HEK293 (cell line): ENCODE data around the gene AHCYL1.
A peak's percentile ranks its signal among the peaks of the same experiment; 100 is the strongest.

Source experiments
- GLI4 ChIP-seq: fragments of 450-650 bp; formaldehyde crosslinking; IDR thresholded peaks from 2 replicates; pipeline ENCODE4 v1.5.1; 2016; ENCODE audit warnings: missing biosample characterization, missing genetic modification characterization
- KLF10 ChIP-seq: fragments of 450-650 bp; IDR thresholded peaks from 2 replicates; pipeline ENCODE4 v1.5.1; 2018; ENCODE audit warnings: missing biosample characterization, mild to moderate bottlenecking, missing genetic modification characterization
- SP2 ChIP-seq: fragments of 450-650 bp; formaldehyde crosslinking; IDR thresholded peaks from 2 replicates; pipeline ENCODE4 v1.5.1; 2016; ENCODE audit warnings: missing biosample characterization, missing genetic modification characterization
- SP3 ChIP-seq: fragments of 450-650 bp; formaldehyde crosslinking; IDR thresholded peaks from 2 replicates; pipeline ENCODE4 v1.5.1; 2016; ENCODE audit warnings: missing biosample characterization, missing genetic modification characterization
- TCF7L2 ChIP-seq: IDR thresholded peaks from 2 replicates; pipeline ENCODE4 v1.6.1; 2011; ENCODE audit warnings: low read depth, mild to moderate bottlenecking, inconsistent platforms, low read length, moderate library complexity, borderline replicate concordance
- YY1 ChIP-seq: fragments of 450-650 bp; formaldehyde crosslinking; IDR thresholded peaks from 2 replicates; pipeline ENCODE4 v1.5.1; 2018; ENCODE audit warnings: missing biosample characterization, missing genetic modification characterization
- YY2 ChIP-seq: fragments of 450-650 bp; formaldehyde crosslinking; IDR thresholded peaks from 2 replicates; pipeline ENCODE4 v1.5.1; 2016; ENCODE audit warnings: missing biosample characterization, missing genetic modification characterization
- ZBTB8A ChIP-seq: fragments of 450-650 bp; formaldehyde crosslinking; IDR thresholded peaks from 2 replicates; pipeline ENCODE4 v1.5.1; 2016; ENCODE audit warnings: missing biosample characterization, missing genetic modification characterization
- ZEB2 ChIP-seq: fragments of 450-650 bp; formaldehyde crosslinking; IDR thresholded peaks from 2 replicates; pipeline ENCODE4 v1.5.1; 2016; ENCODE audit warnings: missing biosample characterization, missing genetic modification characterization
- ZFHX2 ChIP-seq: fragments of 450-650 bp; formaldehyde crosslinking; conservative IDR thresholded peaks from 2 replicates; pipeline ENCODE4 v1.5.1; 2016; ENCODE audit warnings: missing biosample characterization, missing genetic modification characterization
- ZFP41 ChIP-seq: fragments of 450-650 bp; formaldehyde crosslinking; IDR thresholded peaks from 2 replicates; pipeline ENCODE4 v1.5.1; 2016; ENCODE audit warnings: missing biosample characterization, missing genetic modification characterization, borderline replicate concordance
- ZNF138 ChIP-seq: fragments of 450-650 bp; formaldehyde crosslinking; IDR thresholded peaks from 2 replicates; pipeline ENCODE4 v1.5.1; 2016; ENCODE audit warnings: missing biosample characterization, missing genetic modification characterization, borderline replicate concordance
- ZNF184 ChIP-seq: fragments of 450-650 bp; IDR thresholded peaks from 2 replicates; pipeline ENCODE4 v1.5.1; 2018; ENCODE audit warnings: missing biosample characterization, mild to moderate bottlenecking, missing genetic modification characterization
- ZNF2 ChIP-seq: fragments of 450-650 bp; formaldehyde crosslinking; IDR thresholded peaks from 2 replicates; pipeline ENCODE4 v1.5.1; 2016; ENCODE audit warnings: missing biosample characterization, missing genetic modification characterization
- ZNF214 ChIP-seq: fragments of 450-650 bp; formaldehyde crosslinking; IDR thresholded peaks from 2 replicates; pipeline ENCODE4 v1.5.1; 2017; ENCODE audit warnings: missing biosample characterization, mild to moderate bottlenecking, missing genetic modification characterization, borderline replicate concordance
- ZNF292 ChIP-seq: fragments of 450-650 bp; formaldehyde crosslinking; IDR thresholded peaks from 2 replicates; pipeline ENCODE4 v1.5.1; 2016; ENCODE audit warnings: low read depth, missing biosample characterization, missing genetic modification characterization, borderline replicate concordance
- ZNF416 ChIP-seq: fragments of 450-650 bp; formaldehyde crosslinking; IDR thresholded peaks from 2 replicates; pipeline ENCODE4 v1.5.1; 2016; ENCODE audit warnings: missing biosample characterization, missing genetic modification characterization
- ZNF426 ChIP-seq: fragments of 450-650 bp; formaldehyde crosslinking; IDR thresholded peaks from 2 replicates; pipeline ENCODE4 v1.5.1; 2017; ENCODE audit warnings: missing biosample characterization, missing genetic modification characterization, mild to moderate bottlenecking, inconsistent platforms, moderate library complexity
- ZNF514 ChIP-seq: fragments of 450-650 bp; formaldehyde crosslinking; IDR thresholded peaks from 2 replicates; pipeline ENCODE4 v1.5.1; 2016; ENCODE audit warnings: missing biosample characterization, missing genetic modification characterization
- ZNF529 ChIP-seq: fragments of 450-650 bp; formaldehyde crosslinking; IDR thresholded peaks from 2 replicates; pipeline ENCODE4 v1.5.1; 2017; ENCODE audit warnings: missing genetic modification characterization, missing biosample characterization; ENCODE audit not compliant: insufficient replicate concordance
- ZNF571 ChIP-seq: fragments of 450-650 bp; formaldehyde crosslinking; IDR thresholded peaks from 2 replicates; pipeline ENCODE4 v1.5.0; 2017; ENCODE audit warnings: missing biosample characterization, missing genetic modification characterization
- ZNF585B ChIP-seq: fragments of 450-650 bp; formaldehyde crosslinking; IDR thresholded peaks from 2 replicates; pipeline ENCODE4 v1.5.1; 2016; ENCODE audit warnings: missing biosample characterization, missing genetic modification characterization
- ZNF610 ChIP-seq: fragments of 450-650 bp; formaldehyde crosslinking; IDR thresholded peaks from 2 replicates; pipeline ENCODE4 v1.5.1; 2016; ENCODE audit warnings: missing biosample characterization, missing genetic modification characterization, borderline replicate concordance
- ZNF664 ChIP-seq: fragments of 450-650 bp; formaldehyde crosslinking; IDR thresholded peaks from 2 replicates; pipeline ENCODE4 v1.5.1; 2016; ENCODE audit warnings: missing biosample characterization, missing genetic modification characterization
- ZNF776 ChIP-seq: fragments of 450-650 bp; formaldehyde crosslinking; IDR thresholded peaks from 2 replicates; pipeline ENCODE4 v1.5.0; 2017; ENCODE audit warnings: missing biosample characterization, missing genetic modification characterization, borderline replicate concordance
- TF ChIP-seq, protein P1 (sequence below): IDR thresholded peaks from 2 replicates; pipeline ENCODE4 v1.6.1; 2011; ENCODE audit warnings: mild to moderate bottlenecking, low read depth, low read length, borderline replicate concordance
- TF ChIP-seq, protein P2 (sequence below): fragments of 450-650 bp; formaldehyde crosslinking; IDR thresholded peaks from 2 replicates; pipeline ENCODE4 v1.5.1; 2016; ENCODE audit warnings: missing biosample characterization, missing genetic modification characterization
- TF ChIP-seq, protein P3 (sequence below): fragments of 450-650 bp; formaldehyde crosslinking; IDR thresholded peaks from 2 replicates; pipeline ENCODE4 v1.5.1; 2016; ENCODE audit warnings: missing biosample characterization, missing genetic modification characterization
- TF ChIP-seq, protein P4 (sequence below): fragments of 450-650 bp; formaldehyde crosslinking; IDR thresholded peaks from 2 replicates; pipeline ENCODE4 v1.5.1; 2016; ENCODE audit warnings: missing biosample characterization, missing genetic modification characterization
- TF ChIP-seq, protein P5 (sequence below): fragments of 450-650 bp; formaldehyde crosslinking; IDR thresholded peaks from 2 replicates; pipeline ENCODE4 v1.5.1; 2016; ENCODE audit warnings: missing biosample characterization, missing genetic modification characterization
- TF ChIP-seq, protein P6 (sequence below): fragments of 450-650 bp; formaldehyde crosslinking; IDR thresholded peaks from 2 replicates; pipeline ENCODE4 v1.5.1; 2017; ENCODE audit warnings: missing biosample characterization, missing genetic modification characterization

AHCYL1 gene

DNA sequence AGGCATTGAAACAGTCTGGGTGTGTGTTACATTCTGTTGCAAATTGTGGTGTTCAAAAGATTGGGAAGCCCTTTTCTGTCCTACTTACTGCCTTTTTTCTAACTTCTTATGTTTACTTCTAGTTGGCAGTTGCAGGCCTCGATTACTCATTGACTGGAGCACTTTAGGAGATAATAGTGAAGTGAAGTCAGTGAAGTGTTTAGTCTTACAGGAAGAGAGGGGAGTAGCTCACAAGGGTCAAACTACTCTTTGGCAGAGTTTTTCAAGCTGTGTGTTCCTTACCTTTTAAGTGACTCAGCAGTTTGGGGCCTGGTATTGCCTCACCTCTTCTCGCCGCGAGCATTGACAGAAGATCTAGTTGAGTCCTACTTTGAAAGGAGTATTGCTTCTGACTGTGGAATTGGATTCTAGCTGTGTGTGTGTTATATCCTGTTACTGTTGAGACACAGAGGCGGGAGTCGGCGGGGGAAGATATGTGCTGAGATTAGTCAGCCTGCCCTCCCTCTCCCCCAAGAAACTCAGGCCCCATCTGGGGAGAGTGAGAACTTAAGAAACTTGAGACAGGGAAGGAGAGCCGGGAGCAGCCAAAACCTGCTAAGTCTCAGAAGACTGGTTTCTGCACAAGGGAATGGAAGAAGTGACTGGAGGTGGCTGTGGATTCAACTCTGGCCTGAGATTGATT lies 19.3 kb downstream of the AHCYL1 start (continued):
- TF ChIP-seq, protein P1, sequence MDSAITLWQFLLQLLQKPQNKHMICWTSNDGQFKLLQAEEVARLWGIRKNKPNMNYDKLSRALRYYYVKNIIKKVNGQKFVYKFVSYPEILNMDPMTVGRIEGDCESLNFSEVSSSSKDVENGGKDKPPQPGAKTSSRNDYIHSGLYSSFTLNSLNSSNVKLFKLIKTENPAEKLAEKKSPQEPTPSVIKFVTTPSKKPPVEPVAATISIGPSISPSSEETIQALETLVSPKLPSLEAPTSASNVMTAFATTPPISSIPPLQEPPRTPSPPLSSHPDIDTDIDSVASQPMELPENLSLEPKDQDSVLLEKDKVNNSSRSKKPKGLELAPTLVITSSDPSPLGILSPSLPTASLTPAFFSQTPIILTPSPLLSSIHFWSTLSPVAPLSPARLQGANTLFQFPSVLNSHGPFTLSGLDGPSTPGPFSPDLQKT, result no peak
- no peak for TF ChIP-seq ZNF664 (tag by site-specific recombination)
- no peak for TF ChIP-seq ZNF138 (tag by site-specific recombination)
- TF ChIP-seq YY2 (tag by site-specific recombination), result no peak
- no peak for TF ChIP-seq SP2 (tag by site-specific recombination)
- TF ChIP-seq, protein P2, sequence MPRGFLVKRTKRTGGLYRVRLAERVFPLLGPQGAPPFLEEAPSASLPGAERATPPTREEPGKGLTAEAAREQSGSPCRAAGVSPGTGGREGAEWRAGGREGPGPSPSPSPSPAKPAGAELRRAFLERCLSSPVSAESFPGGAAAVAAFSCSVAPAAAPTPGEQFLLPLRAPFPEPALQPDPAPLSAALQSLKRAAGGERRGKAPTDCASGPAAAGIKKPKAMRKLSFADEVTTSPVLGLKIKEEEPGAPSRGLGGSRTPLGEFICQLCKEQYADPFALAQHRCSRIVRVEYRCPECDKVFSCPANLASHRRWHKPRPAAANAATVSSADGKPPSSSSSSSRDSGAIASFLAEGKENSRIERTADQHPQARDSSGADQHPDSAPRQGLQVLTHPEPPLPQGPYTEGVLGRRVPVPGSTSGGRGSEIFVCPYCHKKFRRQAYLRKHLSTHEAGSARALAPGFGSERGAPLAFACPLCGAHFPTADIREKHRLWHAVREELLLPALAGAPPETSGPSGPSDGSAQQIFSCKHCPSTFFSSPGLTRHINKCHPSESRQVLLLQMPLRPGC, result peak; percentile 57; the same call in 1 of the 2 replicates
- no peak for TF ChIP-seq ZNF416 (tag by site-specific recombination)
- TF ChIP-seq, protein P3, sequence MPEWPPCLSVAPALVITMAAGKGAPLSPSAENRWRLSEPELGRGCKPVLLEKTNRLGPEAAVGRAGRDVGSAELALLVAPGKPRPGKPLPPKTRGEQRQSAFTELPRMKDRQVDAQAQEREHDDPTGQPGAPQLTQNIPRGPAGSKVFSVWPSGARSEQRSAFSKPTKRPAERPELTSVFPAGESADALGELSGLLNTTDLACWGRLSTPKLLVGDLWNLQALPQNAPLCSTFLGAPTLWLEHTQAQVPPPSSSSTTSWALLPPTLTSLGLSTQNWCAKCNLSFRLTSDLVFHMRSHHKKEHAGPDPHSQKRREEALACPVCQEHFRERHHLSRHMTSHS (tag by site-specific recombination), result no peak
- no peak for TF ChIP-seq ZFP41
- TF ChIP-seq ZNF2, result 0 out of 2 replicates have a peak, but pooled peaks have one; percentile 45
- TF ChIP-seq, protein P4, sequence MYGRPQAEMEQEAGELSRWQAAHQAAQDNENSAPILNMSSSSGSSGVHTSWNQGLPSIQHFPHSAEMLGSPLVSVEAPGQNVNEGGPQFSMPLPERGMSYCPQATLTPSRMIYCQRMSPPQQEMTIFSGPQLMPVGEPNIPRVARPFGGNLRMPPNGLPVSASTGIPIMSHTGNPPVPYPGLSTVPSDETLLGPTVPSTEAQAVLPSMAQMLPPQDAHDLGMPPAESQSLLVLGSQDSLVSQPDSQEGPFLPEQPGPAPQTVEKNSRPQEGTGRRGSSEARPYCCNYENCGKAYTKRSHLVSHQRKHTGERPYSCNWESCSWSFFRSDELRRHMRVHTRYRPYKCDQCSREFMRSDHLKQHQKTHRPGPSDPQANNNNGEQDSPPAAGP (tag by site-specific recombination), result peak; percentile 61; the same call in 1 of the 2 replicates
- peak; percentile 70 for TF ChIP-seq ZFHX2 (tag by site-specific recombination)
- no peak for TF ChIP-seq SP3 (tag by site-specific recombination)
- TF ChIP-seq ZNF529 (tag by site-specific recombination), result no peak
- no peak for TF ChIP-seq ZNF214 (tag by site-specific recombination)
- no peak for TF ChIP-seq ZNF610 (tag by site-specific recombination)
- no peak for TF ChIP-seq YY1 (tag by site-specific recombination)
- TF ChIP-seq ZNF585B (tag by site-specific recombination), result no peak
- TF ChIP-seq ZNF184 (tag by site-specific recombination), result 0 out of 2 replicates have a peak, but pooled peaks have one; percentile 62
- peak; percentile 76; the same call in 1 of the 2 replicates for TF ChIP-seq ZEB2
- TF ChIP-seq ZNF292 (tag by site-specific recombination), result no peak
- TF ChIP-seq, protein P5, sequence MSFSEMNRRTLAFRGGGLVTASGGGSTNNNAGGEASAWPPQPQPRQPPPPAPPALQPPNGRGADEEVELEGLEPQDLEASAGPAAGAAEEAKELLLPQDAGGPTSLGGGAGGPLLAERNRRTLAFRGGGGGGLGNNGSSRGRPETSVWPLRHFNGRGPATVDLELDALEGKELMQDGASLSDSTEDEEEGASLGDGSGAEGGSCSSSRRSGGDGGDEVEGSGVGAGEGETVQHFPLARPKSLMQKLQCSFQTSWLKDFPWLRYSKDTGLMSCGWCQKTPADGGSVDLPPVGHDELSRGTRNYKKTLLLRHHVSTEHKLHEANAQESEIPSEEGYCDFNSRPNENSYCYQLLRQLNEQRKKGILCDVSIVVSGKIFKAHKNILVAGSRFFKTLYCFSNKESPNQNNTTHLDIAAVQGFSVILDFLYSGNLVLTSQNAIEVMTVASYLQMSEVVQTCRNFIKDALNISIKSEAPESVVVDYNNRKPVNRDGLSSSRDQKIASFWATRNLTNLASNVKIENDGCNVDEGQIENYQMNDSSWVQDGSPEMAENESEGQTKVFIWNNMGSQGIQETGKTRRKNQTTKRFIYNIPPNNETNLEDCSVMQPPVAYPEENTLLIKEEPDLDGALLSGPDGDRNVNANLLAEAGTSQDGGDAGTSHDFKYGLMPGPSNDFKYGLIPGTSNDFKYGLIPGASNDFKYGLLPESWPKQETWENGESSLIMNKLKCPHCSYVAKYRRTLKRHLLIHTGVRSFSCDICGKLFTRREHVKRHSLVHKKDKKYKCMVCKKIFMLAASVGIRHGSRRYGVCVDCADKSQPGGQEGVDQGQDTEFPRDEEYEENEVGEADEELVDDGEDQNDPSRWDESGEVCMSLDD, result no peak
- TF ChIP-seq, protein P6, sequence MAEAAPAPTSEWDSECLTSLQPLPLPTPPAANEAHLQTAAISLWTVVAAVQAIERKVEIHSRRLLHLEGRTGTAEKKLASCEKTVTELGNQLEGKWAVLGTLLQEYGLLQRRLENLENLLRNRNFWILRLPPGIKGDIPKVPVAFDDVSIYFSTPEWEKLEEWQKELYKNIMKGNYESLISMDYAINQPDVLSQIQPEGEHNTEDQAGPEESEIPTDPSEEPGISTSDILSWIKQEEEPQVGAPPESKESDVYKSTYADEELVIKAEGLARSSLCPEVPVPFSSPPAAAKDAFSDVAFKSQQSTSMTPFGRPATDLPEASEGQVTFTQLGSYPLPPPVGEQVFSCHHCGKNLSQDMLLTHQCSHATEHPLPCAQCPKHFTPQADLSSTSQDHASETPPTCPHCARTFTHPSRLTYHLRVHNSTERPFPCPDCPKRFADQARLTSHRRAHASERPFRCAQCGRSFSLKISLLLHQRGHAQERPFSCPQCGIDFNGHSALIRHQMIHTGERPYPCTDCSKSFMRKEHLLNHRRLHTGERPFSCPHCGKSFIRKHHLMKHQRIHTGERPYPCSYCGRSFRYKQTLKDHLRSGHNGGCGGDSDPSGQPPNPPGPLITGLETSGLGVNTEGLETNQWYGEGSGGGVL (tag by site-specific recombination), result peak; percentile 96
- no peak for TF ChIP-seq ZNF776 (tag by site-specific recombination)
- TF ChIP-seq ZNF426, result no peak
- peak; percentile 56; the same call in 1 of the 2 replicates for TF ChIP-seq ZBTB8A (tag by site-specific recombination)
- no peak for TF ChIP-seq TCF7L2
- no peak for TF ChIP-seq GLI4
- TF ChIP-seq ZNF571 (tag by site-specific recombination), result no peak
- peak; percentile 70 for TF ChIP-seq KLF10
- TF ChIP-seq ZNF514, result no peak
